Stomach (tissue), 9 donors: Measurements from ENCODE around the gene R3HDML. TPM values are rescaled to one million over a fixed set of nuclear protein-coding genes. Genes with fewer than 3 reads are reported as not detected.

ENCODE experiments used
- DNase-seq, 2 donors: peaks; one replicate each; pipeline versions ENCODE4 v3.0.0 to v3.0.0-alpha.2; 2013 to 2019
- H3K27ac ChIP-seq, 5 donors: fragments of 200-600 bp in 4 of 5; sonication (generic) in 4 of 5; one replicate each; pipeline ENCODE4 v1.5.1; 2013 to 2019; ENCODE audit warnings: mild to moderate bottlenecking in 1 of 5, moderate library complexity in 1 of 5
- H3K27me3 ChIP-seq, 3 donors: fragments of 200-600 bp; sonication (generic); one replicate each; pipeline ENCODE4 v1.5.1; 2017 to 2019; ENCODE audit warnings: mixed run types in 1 of 3
- H3K36me3 ChIP-seq, 4 donors: fragments of 200-600 bp; sonication (generic); 1 replicate in 3 of 4; 2 replicates in 1 of 4; pipeline ENCODE4 v1.5.1; 2016 to 2019
- H3K4me1 ChIP-seq, 4 donors: fragments of 200-600 bp; sonication (generic); one replicate each; pipeline ENCODE4 v1.5.1; 2016 to 2019
- H3K4me3 ChIP-seq, 4 donors: fragments of 200-600 bp; sonication (generic) in 3 of 4; one replicate each; pipeline ENCODE4 v1.5.1; 2016 to 2019; ENCODE audit warnings: mild to moderate bottlenecking in 1 of 4
- H3K9me3 ChIP-seq, 4 donors: fragments of 200-600 bp; sonication (generic); one replicate each; pipeline ENCODE4 v1.5.1; 2016 to 2019
- EP300 ChIP-seq: sonication (generic); formaldehyde crosslinking; IDR thresholded peaks from one replicate; pipeline ENCODE4 v1.6.1; 2017; ENCODE audit warnings: antibody characterized with exemption
- POLR2A ChIP-seq, 4 donors: fragments of 450-650 bp; IDR thresholded peaks; one replicate each; pipeline ENCODE4 v1.6.1; 2016; ENCODE audit warnings: antibody characterized with exemption in 4 of 4, control low read depth in 2 of 4, mild to moderate bottlenecking in 1 of 4, moderate library complexity in 1 of 4
- POLR2AphosphoS5 ChIP-seq, 3 donors: sonication (generic); formaldehyde crosslinking; IDR thresholded peaks; one replicate each; pipeline ENCODE4 v1.6.1; 2016; ENCODE audit warnings: antibody characterized with exemption in 3 of 3
- WGBS, 5 donors: extraction: QIAGEN DNeasy Blood & Tissue Kit in 3 of 5; methylation state at CpG; one replicate each; pipeline versions ENCODE4 v1.1.5 to v1.1.7; 2013 to 2018; 5-methylcytosine and 5-hydroxymethylcytosine counted together
- intact Hi-C: fragments of 100-400 bp; cut with DNase I; formaldehyde crosslinking; loops from one replicate; pipeline ENCODE4 v1.15.1; 2023; ENCODE audit warnings: low total_unique reads
- polyA plus RNA-seq, 3 donors: library from polyadenylated mRNA; stranded (reverse); fragments of 200-250 nt; gene quantifications; one replicate each; pipeline ENCODE4 v1.2.3, GENCODE V29; 2013
- total RNA-seq, 5 donors: library from RNA; depleted of rRNA; stranded (reverse); fragments of >200 nt; gene quantifications; one replicate each; pipeline versions ENCODE4 v1.1.0 to v1.2.3, GENCODE V29; 2014 to 2016
- TF ChIP-seq, protein P1 (sequence below), 7 experiments: fragments of 450-650 bp in 4 of 7; fragments of 200-600 bp in 3 of 7; sonication (generic) in 3 of 7; IDR thresholded peaks; one replicate each; pipeline ENCODE4 v1.5.1; 2016 to 2019; ENCODE audit warnings: antibody characterized with exemption in 7 of 7, control low read depth in 2 of 7, mild to moderate bottlenecking in 1 of 7
- donor health status: healthy with polysubstance abuse.
- donor health status: Bipolar disorder and iron deficiency.
- donor health status: healthy.

R3HDML gene
- total and polyA plus RNA-seq, 8 donors: not detected

DNA sequence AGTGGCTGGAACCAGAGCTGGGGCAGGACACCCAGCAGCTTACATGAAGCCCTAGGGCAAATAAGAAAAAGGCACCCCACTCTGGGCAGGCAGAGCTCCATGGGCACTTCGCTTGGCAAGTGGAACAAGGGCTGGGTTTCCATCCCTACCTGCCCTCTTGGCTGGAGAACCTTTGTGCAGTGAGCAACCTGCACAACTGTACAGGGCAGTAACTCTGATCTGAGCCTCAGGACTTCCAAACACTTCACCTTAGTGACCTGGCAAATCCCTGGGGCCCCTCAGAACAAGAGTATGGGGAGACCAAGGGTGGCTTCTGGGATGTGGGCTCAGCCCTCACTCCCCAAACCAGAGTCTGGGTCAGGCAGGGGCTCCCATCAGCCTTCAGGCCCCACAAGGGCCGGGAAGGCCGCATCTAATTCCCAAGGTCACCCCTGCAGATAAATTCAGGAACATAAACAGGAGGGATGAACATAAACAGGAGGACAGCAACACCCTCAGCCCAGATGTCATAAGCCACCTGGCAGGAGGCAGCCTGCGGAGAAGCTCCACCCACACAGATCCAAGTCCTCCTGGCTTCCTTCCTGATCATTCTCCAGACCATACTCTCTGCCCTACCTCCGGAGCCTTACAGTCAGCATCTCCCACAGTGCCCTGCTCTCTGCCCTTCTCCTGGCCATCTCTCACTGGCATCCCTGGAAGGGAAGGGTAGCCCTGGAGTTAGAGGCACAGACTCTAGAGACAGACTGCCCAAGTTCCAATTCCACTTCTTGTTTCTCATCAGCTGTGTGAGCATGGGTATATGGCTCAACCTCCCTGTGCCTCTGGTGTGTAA, 56.1 kb downstream of the R3HDML start:
- no peak for DNase-seq
- Histone ChIP-seq H3K27ac (no peak overlapping the region), H3K9me3 (no peaks in the 10 kb centered on the region), H3K27me3 (peaks cover 0 to 14% (median 0%) of the 10 kb centered on the region in 3 donors), H3K4me1 (peaks cover 5 to 33% (median 24%) of the 10 kb centered on the region in 4 donors), H3K4me3 (no peak overlapping the region), H3K36me3 (no peaks in the 10 kb centered on the region)
- WGBS, 5 donors: 49 to 63% (median 53%) methylated on average over 4 to 5 of the region's 5 CpGs
- TF ChIP-seq EP300 (no peak), POLR2AphosphoS5 (IDR thresholded peaks at IDR 0.05) (no peak), POLR2A (IDR thresholded peaks at IDR 0.05) (no peak)
- TF ChIP-seq, protein P1, sequence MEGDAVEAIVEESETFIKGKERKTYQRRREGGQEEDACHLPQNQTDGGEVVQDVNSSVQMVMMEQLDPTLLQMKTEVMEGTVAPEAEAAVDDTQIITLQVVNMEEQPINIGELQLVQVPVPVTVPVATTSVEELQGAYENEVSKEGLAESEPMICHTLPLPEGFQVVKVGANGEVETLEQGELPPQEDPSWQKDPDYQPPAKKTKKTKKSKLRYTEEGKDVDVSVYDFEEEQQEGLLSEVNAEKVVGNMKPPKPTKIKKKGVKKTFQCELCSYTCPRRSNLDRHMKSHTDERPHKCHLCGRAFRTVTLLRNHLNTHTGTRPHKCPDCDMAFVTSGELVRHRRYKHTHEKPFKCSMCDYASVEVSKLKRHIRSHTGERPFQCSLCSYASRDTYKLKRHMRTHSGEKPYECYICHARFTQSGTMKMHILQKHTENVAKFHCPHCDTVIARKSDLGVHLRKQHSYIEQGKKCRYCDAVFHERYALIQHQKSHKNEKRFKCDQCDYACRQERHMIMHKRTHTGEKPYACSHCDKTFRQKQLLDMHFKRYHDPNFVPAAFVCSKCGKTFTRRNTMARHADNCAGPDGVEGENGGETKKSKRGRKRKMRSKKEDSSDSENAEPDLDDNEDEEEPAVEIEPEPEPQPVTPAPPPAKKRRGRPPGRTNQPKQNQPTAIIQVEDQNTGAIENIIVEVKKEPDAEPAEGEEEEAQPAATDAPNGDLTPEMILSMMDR (IDR thresholded peaks at IDR 0.05): no peak
- intact Hi-C loops: no loop called here

DNA sequence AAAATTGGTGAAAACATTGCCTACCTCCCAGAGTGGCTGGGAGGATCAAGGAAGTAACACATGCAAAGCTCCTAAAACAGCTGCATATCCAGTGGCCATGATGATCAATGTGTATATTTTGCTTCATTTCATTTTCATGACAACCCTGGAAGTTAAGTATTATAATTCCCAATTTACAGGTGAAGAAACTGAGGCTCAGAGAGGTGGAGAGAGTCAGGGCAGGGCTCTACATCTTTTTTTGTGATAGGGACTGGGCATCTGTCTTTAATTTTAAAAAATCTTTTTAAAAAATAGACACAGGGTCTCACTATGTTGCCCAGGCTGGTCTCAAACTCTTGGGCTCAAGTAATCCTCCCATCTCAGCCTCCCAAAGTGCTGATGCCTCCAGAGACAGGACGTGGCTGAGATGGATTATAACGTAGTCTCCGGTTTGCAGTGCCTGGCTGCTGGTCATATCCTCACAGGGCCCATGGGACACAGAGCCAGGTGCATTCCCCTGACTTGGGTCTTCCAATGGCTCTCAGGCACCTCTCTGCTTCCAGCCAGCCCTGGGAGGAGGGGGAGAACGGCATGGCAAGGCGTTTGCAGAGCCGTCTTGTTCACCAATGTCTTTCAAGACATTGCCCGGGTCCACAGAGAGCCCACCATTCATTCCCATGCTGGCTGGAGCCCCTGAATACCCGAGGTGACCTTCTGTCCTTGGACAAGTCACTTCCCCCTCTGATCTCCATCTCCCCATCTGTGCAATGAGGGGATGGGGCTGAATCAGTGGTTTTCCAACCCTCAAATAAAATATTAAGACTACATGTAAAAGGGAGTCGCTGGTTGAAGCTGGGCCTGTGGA, 57.0 kb downstream of the R3HDML start:
- Histone ChIP-seq H3K4me3 (no peak overlapping the region), H3K36me3 (no peaks in the 10 kb centered on the region), H3K27ac (no peak overlapping the region), H3K9me3 (no peaks in the 10 kb centered on the region), H3K27me3 (peaks cover 0 to 9% (median 0%) of the 10 kb centered on the region in 3 donors), H3K4me1 (peaks cover 5 to 25% (median 18%) of the 10 kb centered on the region in 4 donors)
- WGBS, 5 donors: 62 to 72% (median 68%) methylated on average over 9 of the region's 9 CpGs
- no peak for DNase-seq
- no peak for TF ChIP-seq POLR2A (IDR thresholded peaks at IDR 0.05)
- TF ChIP-seq POLR2AphosphoS5 (IDR thresholded peaks at IDR 0.05): no peak
- TF ChIP-seq EP300: no peak
- intact Hi-C loops: no loop called here

DNA sequence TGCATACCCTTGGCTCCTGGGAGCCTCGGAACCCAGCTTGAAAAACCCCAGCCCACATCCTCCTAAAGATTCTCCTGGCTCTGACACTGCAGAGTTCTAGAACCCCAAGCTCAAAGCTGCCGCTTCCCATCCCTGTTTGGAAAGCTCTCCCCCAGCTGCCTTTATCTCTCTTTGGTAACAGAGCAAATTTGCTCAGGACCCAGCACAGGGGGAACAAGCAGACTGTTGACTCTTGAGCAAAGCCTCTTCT, 57.5 kb downstream of the R3HDML start:
- Histone ChIP-seq H3K27ac (no peak overlapping the region), H3K4me1 (peaks cover 5 to 23% (median 17%) of the 10 kb centered on the region in 4 donors), H3K4me3 (no peak overlapping the region), H3K36me3 (no peaks in the 10 kb centered on the region), H3K9me3 (no peaks in the 10 kb centered on the region), H3K27me3 (peaks cover 0 to 5% (median 0%) of the 10 kb centered on the region in 3 donors)
- no peak for DNase-seq
- 20 to 59% (median 37%) methylated on average over 2 of the region's 2 CpGs for WGBS, 5 donors
- intact Hi-C loops: no loop called here
- TF ChIP-seq, protein P1 (IDR thresholded peaks at IDR 0.05): no peak
- no peak for TF ChIP-seq POLR2AphosphoS5 (IDR thresholded peaks at IDR 0.05)

DNA sequence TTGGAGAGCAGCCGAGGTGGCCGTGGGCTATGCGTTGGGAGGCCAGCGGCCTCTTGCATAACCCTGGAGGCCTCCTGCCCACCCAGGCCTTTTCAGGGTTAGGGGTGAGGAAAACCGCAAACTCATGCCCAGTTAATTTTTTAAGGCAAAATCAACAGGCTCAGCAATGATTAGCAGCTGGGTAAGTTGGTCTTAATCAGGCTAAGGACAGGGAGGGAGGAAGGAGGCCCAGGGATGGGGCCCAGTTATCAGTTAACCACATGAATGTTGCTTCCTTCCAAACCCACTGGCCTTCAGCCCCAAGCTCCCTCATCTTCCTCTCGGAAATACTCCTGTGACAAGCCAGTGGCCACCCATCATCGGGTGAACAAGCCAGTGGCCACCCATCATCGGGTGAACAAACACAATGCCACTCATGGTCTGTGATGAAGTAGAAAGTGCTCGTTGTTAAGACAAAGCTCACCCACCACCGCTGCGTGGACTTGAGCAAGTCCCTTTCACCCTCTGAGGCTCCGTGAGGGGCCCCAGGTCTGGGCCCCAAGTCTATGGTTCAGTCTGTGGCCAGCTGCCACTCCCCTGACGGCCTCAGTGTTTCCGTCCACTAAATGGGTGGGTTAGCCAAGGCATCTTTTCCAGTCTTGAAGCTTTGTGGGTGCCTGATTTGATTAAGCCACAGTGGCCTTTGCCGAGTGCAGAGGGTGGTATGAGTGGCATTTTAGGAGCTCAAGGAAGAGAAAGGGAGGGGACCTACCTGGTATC, 58.0 kb downstream of the R3HDML start:
- no peaks in the 10 kb centered on the region for H3K9me3 ChIP-seq
- H3K4me1 ChIP-seq: peaks cover 5 to 27% (median 17%) of the 10 kb centered on the region in 4 donors
- DNase-seq: no peak
- TF ChIP-seq EP300: no peak
- TF ChIP-seq POLR2AphosphoS5 (IDR thresholded peaks at IDR 0.05): no peak
- TF ChIP-seq, protein P1 (IDR thresholded peaks at IDR 0.05): no peak
- TF ChIP-seq POLR2A (IDR thresholded peaks at IDR 0.05): no peak
- WGBS, 5 donors: 62 to 71% (median 63%) methylated on average over 14 to 15 of the region's 15 CpGs
- H3K36me3 ChIP-seq: no peaks in the 10 kb centered on the region
- no peak overlapping the region for H3K4me3 ChIP-seq
- H3K27me3 ChIP-seq: peaks cover 0 to 5% (median 0%) of the 10 kb centered on the region in 3 donors
- H3K27ac ChIP-seq: no peak overlapping the region
- intact Hi-C loops: no loop called here
